Cardiac muscle cell (in vitro differentiated cells and primary cell): Measurements from ENCODE around the gene MACROD2. TPM values are rescaled to one million over a fixed set of nuclear protein-coding genes. Genes with fewer than 3 reads are reported as not detected.

ENCODE experiments used
- DNase-seq, 2 donors: peaks; one replicate each; pipeline versions ENCODE4 v3.0.0 to v3.0.0-alpha.2; 2010 to 2017; ENCODE audit warnings: low read depth in 1 of 2, low spot score in 1 of 2
- H3K27ac ChIP-seq: fragments of 200-600 bp; sonication (generic); 2 replicates; pipeline ENCODE4 v1.5.1; 2016
- H3K27me3 ChIP-seq: fragments of 200-600 bp; sonication (generic); 2 replicates; pipeline ENCODE4 v1.6.0; 2016; ENCODE audit warnings: control low read depth
- H3K36me3 ChIP-seq: fragments of 200-600 bp; sonication (generic); 2 replicates; pipeline ENCODE4 v1.5.1; 2016; ENCODE audit warnings: control low read depth
- H3K4me1 ChIP-seq: fragments of 200-600 bp; sonication (generic); 2 replicates; pipeline ENCODE4 v1.8.1; 2017; ENCODE audit warnings: low read depth, mild to moderate bottlenecking, mixed run types
- H3K4me3 ChIP-seq: fragments of 200-600 bp; sonication (generic); 2 replicates; pipeline ENCODE4 v1.5.1; 2016; ENCODE audit warnings: mild to moderate bottlenecking
- H3K9me3 ChIP-seq: fragments of 200-600 bp; sonication (generic); 2 replicates; pipeline ENCODE4 v1.5.1; 2017; ENCODE audit warnings: low read depth, mild to moderate bottlenecking, control low read depth
- CTCF ChIP-seq: IDR thresholded peaks from 2 replicates; pipeline ENCODE4 v1.5.1; 2012; ENCODE audit warnings: low read depth, mild to moderate bottlenecking, low read length
- polyA plus RNA-seq: library from polyadenylated mRNA; unstranded; fragments of >200 nt; fragmentation: Nextera tagmentation; extraction: Ambion mirVana; gene quantifications from 2 replicates; pipeline ENCODE4 v1.2.1, GENCODE V29; 2016
- total RNA-seq: library from RNA; depleted of rRNA; stranded (reverse); fragments of >200 nt; gene quantifications from 2 replicates; pipeline ENCODE4 v1.2.3, GENCODE V29; 2016

The MACROD2 gene
- total and polyA plus RNA-seq, 2 experiments from 2014 or later = 9.3 to 14.4 TPM

- Histone ChIP-seq H3K4me1 (no peaks in the 10 kb centered on the region), H3K4me3 (no peak overlapping the region), H3K9me3 (no peaks in the 10 kb centered on the region), H3K36me3 (no peaks in the 10 kb centered on the region), H3K27ac (no peak overlapping the region), H3K27me3 (no peaks in the 10 kb centered on the region)
- no peak for TF ChIP-seq CTCF
- no peak for DNase-seq
Observed at GRCh38 chr20:16042731-16043130, 2047.4 kb downstream of the MACROD2 start.

GRCh38 chr20:16043931-16044330 is 2048.6 kb downstream of the MACROD2 start:
- Histone ChIP-seq H3K4me3 (no peak overlapping the region), H3K36me3 (no peaks in the 10 kb centered on the region), H3K27ac (no peak overlapping the region), H3K9me3 (no peaks in the 10 kb centered on the region), H3K27me3 (no peaks in the 10 kb centered on the region), H3K4me1 (no peaks in the 10 kb centered on the region)
- DNase-seq = no peak
- TF ChIP-seq CTCF = no peak

- Histone ChIP-seq H3K9me3 (no peaks in the 10 kb centered on the region), H3K36me3 (no peaks in the 10 kb centered on the region), H3K27me3 (no peaks in the 10 kb centered on the region), H3K4me3 (no peak overlapping the region), H3K4me1 (no peaks in the 10 kb centered on the region), H3K27ac (no peak overlapping the region)
- TF ChIP-seq CTCF = no peak
- no peak for DNase-seq
Observed at GRCh38 chr20:16048876-16049275, 2053.6 kb downstream of the MACROD2 start.

- Histone ChIP-seq H3K4me3 (no peak overlapping the region), H3K36me3 (no peaks in the 10 kb centered on the region), H3K9me3 (no peaks in the 10 kb centered on the region), H3K27ac (no peak overlapping the region), H3K4me1 (no peaks in the 10 kb centered on the region), H3K27me3 (no peaks in the 10 kb centered on the region)
- TF ChIP-seq CTCF = no peak
- no peak for DNase-seq
Observed at GRCh38 chr20:16049529-16050093, 2054.3 kb downstream of the MACROD2 start.

GRCh38 chr20:16050366-16050765 is 2055.1 kb downstream of the MACROD2 start:
- TF ChIP-seq CTCF = no peak
- no peaks in the 10 kb centered on the region for H3K4me1 ChIP-seq
- H3K4me3 ChIP-seq = no peak overlapping the region
- no peak overlapping the region for H3K27ac ChIP-seq
- no peaks in the 10 kb centered on the region for H3K36me3 ChIP-seq
- no peaks in the 10 kb centered on the region for H3K9me3 ChIP-seq
- H3K27me3 ChIP-seq = no peaks in the 10 kb centered on the region
- DNase-seq = no peak
